Thyroid gland (tissue), 4 donors: ENCODE results near the gene RASSF7.

Experiments
- CTCF ChIP-seq, 6 experiments: fragments of 200-600 bp in 3 of 6; fragments of 450-650 bp in 3 of 6; sonication (generic) in 3 of 6; IDR thresholded peaks; one replicate each; pipeline ENCODE4 v1.5.1; 2016 to 2019; ENCODE audit warnings: antibody characterized with exemption in 6 of 6, mild to moderate bottlenecking in 2 of 6, inconsistent platforms in 1 of 6, moderate library complexity in 1 of 6
- POLR2A ChIP-seq, 2 donors: fragments of 450-650 bp; IDR thresholded peaks; one replicate each; pipeline ENCODE4 v1.6.1; 2017; ENCODE audit warnings: antibody characterized with exemption in 2 of 2, mild to moderate bottlenecking in 2 of 2, moderate library complexity in 1 of 2

GRCh38 chr11:592501-592900 is 31.7 kb downstream of the RASSF7 start:
- no peak for TF ChIP-seq POLR2A (IDR thresholded peaks at IDR 0.05)
- TF ChIP-seq CTCF (IDR thresholded peaks at IDR 0.05), result no peak
